ENCODE results near the gene ITGB4. TPM values are rescaled to one million over a fixed set of nuclear protein-coding genes. Genes with fewer than 3 reads are reported as not detected.

Gene ITGB4
- total and polyA plus RNA-seq, 10 of the 15 experiments (the other 5 are each of a cell fraction or from before 2014, with no cell fraction given), result 0.06 to 1.6 (median 0.27) TPM; not detected in 2

DNA sequence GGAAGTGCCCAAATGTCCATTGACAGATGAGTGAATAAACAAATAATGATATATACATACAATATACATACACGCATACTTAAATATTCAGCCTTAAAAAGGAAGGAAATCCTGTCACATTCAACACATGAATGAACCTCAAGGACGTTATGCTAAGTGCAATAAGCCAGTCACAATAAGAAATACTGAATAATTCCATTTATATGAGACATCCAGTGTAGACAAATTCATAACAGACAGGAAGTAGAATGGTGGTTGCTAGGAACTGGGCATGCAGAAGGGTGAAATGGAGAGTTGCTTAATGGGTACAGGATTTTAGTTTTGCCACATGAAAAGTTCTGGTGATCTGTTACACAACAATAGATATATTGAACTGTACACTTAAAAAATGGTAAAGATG, 8.8 kb upstream of the ITGB4 start (continued):
- no peak for TF ChIP-seq CHD4 (IDR thresholded peaks at IDR 0.05)
- TF ChIP-seq FOS (IDR thresholded peaks at IDR 0.05; ENCODE audit: borderline replicate concordance, extremely low read depth, insufficient read length), result no peak
- TF ChIP-seq JUNB (IDR thresholded peaks at IDR 0.05), result no peak

DNA sequence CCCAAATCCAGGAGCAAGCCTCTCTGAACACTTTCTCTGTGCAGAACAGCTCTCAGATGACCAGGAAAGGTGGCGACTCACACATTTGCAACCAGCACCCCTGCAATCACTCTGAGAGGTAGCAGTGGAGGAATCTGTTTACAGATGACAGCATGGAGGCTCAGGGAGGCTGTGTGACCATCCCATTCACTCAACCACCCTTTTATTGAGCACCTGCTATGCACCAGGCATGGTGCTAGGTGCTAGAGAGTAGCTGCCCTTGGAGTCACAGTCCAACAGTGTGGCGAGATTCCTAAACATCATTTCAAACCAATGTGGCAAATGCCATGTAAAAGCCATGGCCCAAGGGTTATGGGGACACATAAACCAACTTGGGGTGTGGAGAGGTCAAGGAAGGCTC, 1.5 kb upstream of the ITGB4 start:
- ATAC-seq (no peak), DNase-seq (ENCODE audit: low read depth, low spot score) (no peak), FAIRE-seq (no peak)
- Histone ChIP-seq H3K4me2 (ENCODE audit: control insufficient read depth, insufficient read depth) (no peak overlapping the region), H4K20me1 (ENCODE audit: control insufficient read depth, insufficient read depth) (no peaks in the 10 kb centered on the region), H3K9me3 (replicated peaks; ENCODE audit: control insufficient read depth, insufficient read depth, low read length) (no peaks in the 10 kb centered on the region), H3K27me3 (replicated peaks in 1 of 2; ENCODE audit: control insufficient read depth in 2 of 2, insufficient read depth in 2 of 2, low read length in 1 of 2) (peaks cover 0 to 1% of the 10 kb centered on the region in 2 experiments; a peak in 2 of 4 replicates), H3K27ac (ENCODE audit: control insufficient read depth, insufficient read depth) (no peak overlapping the region), H2AFZ (ENCODE audit: control insufficient read depth, low read depth, low read length) (no peak overlapping the region), H3K4me3 (no peak overlapping the region), H3K36me3 (ENCODE audit: control insufficient read depth in 2 of 2, insufficient read depth in 2 of 2, low read length in 1 of 2) (no peaks in the 10 kb centered on the region), H3K9ac (ENCODE audit: control insufficient read depth, insufficient read depth, low read length) (no peak overlapping the region), H3K4me1 (ENCODE audit: control insufficient read depth, insufficient read depth, low read length) (no peaks in the 10 kb centered on the region), H3K79me2 (ENCODE audit: control insufficient read depth, insufficient read depth, low read length) (no peaks in the 10 kb centered on the region)
- CTCF ChIA-PET, result interaction anchor here (0.8 to 1.5 kb wide), 5 partner anchors 16 to 90 kb away, joined by 3 to 7 read pairs (median 3); partner anchors contain the start of gene SMIM5
- intact Hi-C loops (cut with micrococcal nuclease; ENCODE audit: unreplicated experiment) (no loop called here), in situ Hi-C loops (cut with MboI) (no loop called here)
- BruUV-seq (replicated peaks), result no TSS peak
- no peak for TF ChIP-seq ZNF24 (IDR thresholded peaks at IDR 0.05)
- TF ChIP-seq, protein P1, sequence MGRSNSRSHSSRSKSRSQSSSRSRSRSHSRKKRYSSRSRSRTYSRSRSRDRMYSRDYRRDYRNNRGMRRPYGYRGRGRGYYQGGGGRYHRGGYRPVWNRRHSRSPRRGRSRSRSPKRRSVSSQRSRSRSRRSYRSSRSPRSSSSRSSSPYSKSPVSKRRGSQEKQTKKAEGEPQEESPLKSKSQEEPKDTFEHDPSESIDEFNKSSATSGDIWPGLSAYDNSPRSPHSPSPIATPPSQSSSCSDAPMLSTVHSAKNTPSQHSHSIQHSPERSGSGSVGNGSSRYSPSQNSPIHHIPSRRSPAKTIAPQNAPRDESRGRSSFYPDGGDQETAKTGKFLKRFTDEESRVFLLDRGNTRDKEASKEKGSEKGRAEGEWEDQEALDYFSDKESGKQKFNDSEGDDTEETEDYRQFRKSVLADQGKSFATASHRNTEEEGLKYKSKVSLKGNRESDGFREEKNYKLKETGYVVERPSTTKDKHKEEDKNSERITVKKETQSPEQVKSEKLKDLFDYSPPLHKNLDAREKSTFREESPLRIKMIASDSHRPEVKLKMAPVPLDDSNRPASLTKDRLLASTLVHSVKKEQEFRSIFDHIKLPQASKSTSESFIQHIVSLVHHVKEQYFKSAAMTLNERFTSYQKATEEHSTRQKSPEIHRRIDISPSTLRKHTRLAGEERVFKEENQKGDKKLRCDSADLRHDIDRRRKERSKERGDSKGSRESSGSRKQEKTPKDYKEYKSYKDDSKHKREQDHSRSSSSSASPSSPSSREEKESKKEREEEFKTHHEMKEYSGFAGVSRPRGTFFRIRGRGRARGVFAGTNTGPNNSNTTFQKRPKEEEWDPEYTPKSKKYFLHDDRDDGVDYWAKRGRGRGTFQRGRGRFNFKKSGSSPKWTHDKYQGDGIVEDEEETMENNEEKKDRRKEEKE (IDR thresholded peaks at IDR 0.05), result no peak
- TF ChIP-seq DPF2 (IDR thresholded peaks at IDR 0.05), result no peak
- WGBS (ENCODE audit: insufficient coverage, insufficient replicate concordance, low lambda C conversion rate, missing lambda C conversion rate), result 53% methylated on average over 2 of the region's 2 CpGs
- POLR2A ChIA-PET, result no interaction called here
- SMC1A ChIA-PET (ENCODE audit: uncharacterized antibody, unreplicated experiment), result no interaction called here
- RAD21 ChIA-PET (ENCODE audit: unreplicated experiment), result interaction anchor here (2.7 kb wide), 1 partner anchor 86 kb away, joined by 6 read pairs; the partner anchor contains the start of gene SMIM5
